H1 (cell line): ENCODE data around the gene AIF1. TPM values are rescaled to one million over a fixed set of nuclear protein-coding genes. Genes with fewer than 3 reads are reported as not detected.
A peak's percentile ranks its signal among the peaks of the same experiment; 100 is the strongest.

Experiments used
- CTCF ChIA-PET: fragments of 300-600 bp; sonication (Branson Sonifier 250); formaldehyde crosslinking; loops from one replicate; lab custom pipeline; 2021; ENCODE audit not compliant: partially characterized antibody; lab: Charles Lee
- POLR2A ChIA-PET: fragments of 300-600 bp; sonication (Branson Sonifier 250); formaldehyde crosslinking; loops from one replicate; lab custom pipeline; 2021; ENCODE audit warnings: inconsistent platforms; ENCODE audit not compliant: partially characterized antibody; lab: Charles Lee
- DNase-seq, 2 experiments: peaks; one replicate each; pipeline versions ENCODE4 v3.0.0 to v3.0.0-alpha.2; 2010 to 2022; ENCODE audit warnings: low spot score in 2 of 2, low read depth in 1 of 2, mixed read lengths in 1 of 2
- FAIRE-seq: peaks from 2 replicates; lab custom pipeline; 2011; peaks lifted over from hg19 to GRCh38; lab: Jason Lieb, UNC
- H2AFZ ChIP-seq: 2 replicates; pipeline ENCODE4 v1.8.1; 2012; ENCODE audit warnings: low read length, inconsistent platforms
- H2AK5ac ChIP-seq: 2 replicates; pipeline ENCODE4 v1.6.1; 2013; ENCODE audit warnings: low read depth, low read length
- H2BK120ac ChIP-seq: replicated peaks from 2 replicates; pipeline ENCODE3; 2013; ENCODE audit warnings: low read depth, low read length, inconsistent platforms
- H2BK12ac ChIP-seq: 2 replicates; pipeline ENCODE4 v1.6.1; 2013; ENCODE audit warnings: low read depth, low read length
- H2BK15ac ChIP-seq: 2 replicates; pipeline ENCODE4 v1.6.1; 2013; ENCODE audit warnings: low read length
- H2BK20ac ChIP-seq: 2 replicates; pipeline ENCODE4 v1.6.1; 2013; ENCODE audit warnings: low read length
- H2BK5ac ChIP-seq: 2 replicates; pipeline ENCODE4 v1.6.1; 2013; ENCODE audit warnings: low read depth, low read length
- H3K14ac ChIP-seq: 2 replicates; pipeline ENCODE4 v1.6.1; 2013; ENCODE audit warnings: inconsistent platforms; ENCODE audit not compliant: insufficient read length
- H3K18ac ChIP-seq: 2 replicates; pipeline ENCODE4 v1.6.1; 2013; ENCODE audit warnings: low read length; ENCODE audit errors: extremely low read depth
- H3K23ac ChIP-seq: 2 replicates; pipeline ENCODE4 v1.6.1; 2013; ENCODE audit warnings: inconsistent platforms; ENCODE audit not compliant: insufficient read length
- H3K23me2 ChIP-seq: 2 replicates; pipeline ENCODE4 v1.6.1; 2013; ENCODE audit warnings: low read depth, low read length
- H3K27ac ChIP-seq: 2 replicates; pipeline ENCODE4 v1.6.1; 2011; ENCODE audit warnings: low read depth, low read length, inconsistent platforms
- H3K27me3 ChIP-seq, 4 experiments: replicated peaks in 1 of 4; 1 replicate in 1 of 4; 2 replicates in 3 of 4; pipeline versions ENCODE4 v1.6.1 to v1.8.1; 2011 to 2013; ENCODE audit warnings: low read length in 3 of 4, mild to moderate bottlenecking in 3 of 4, inconsistent platforms in 2 of 4, mixed read lengths in 2 of 4, moderate library complexity in 1 of 4; ENCODE audit not compliant: control insufficient read depth in 3 of 4, insufficient read depth in 3 of 4; ENCODE audit errors: extremely low read depth in 1 of 4
- H3K36me3 ChIP-seq, 4 experiments: 2 replicates each; pipeline versions ENCODE4 v1.6.1 to v1.8.1; 2011 to 2013; ENCODE audit warnings: mild to moderate bottlenecking in 4 of 4, low read length in 3 of 4, moderate library complexity in 2 of 4, control low read depth in 1 of 4, inconsistent platforms in 1 of 4; ENCODE audit not compliant: insufficient read depth in 4 of 4, control insufficient read depth in 2 of 4
- H3K4ac ChIP-seq: replicated peaks from 2 replicates; pipeline ENCODE3; 2013; ENCODE audit warnings: low read length, low read depth, mixed read lengths, inconsistent platforms; ENCODE audit not compliant: insufficient read length
- H3K4me1 ChIP-seq, 4 experiments: replicated peaks in 1 of 4; 1 replicate in 1 of 4; 2 replicates in 3 of 4; pipeline versions ENCODE4 v1.6.1 to v1.8.1; 2011 to 2013; ENCODE audit warnings: low read length in 3 of 4, inconsistent platforms in 2 of 4, mixed read lengths in 1 of 4; ENCODE audit not compliant: insufficient read depth in 4 of 4, control insufficient read depth in 3 of 4
- H3K4me2 ChIP-seq, 2 experiments: 2 replicates each; pipeline versions ENCODE4 v1.6.1 to v1.8.1; 2011 to 2013; ENCODE audit warnings: low read depth in 2 of 2, low read length in 2 of 2, control low read depth in 1 of 2, inconsistent platforms in 1 of 2, mild to moderate bottlenecking in 1 of 2; ENCODE audit not compliant: insufficient read depth in 1 of 2
- H3K4me3 ChIP-seq, 4 experiments: fragments of 200-600, 300-600 bp in 1 of 4; sonication (generic), shearing (Covaris generic), sonication (Bioruptor Twin) in 1 of 4; 2 replicates each; pipeline versions ENCODE4 v1.5.1 to v1.8.1; 2011 to 2016; ENCODE audit warnings: low read length in 4 of 4, low read depth in 3 of 4, control low read depth in 2 of 4, inconsistent platforms in 2 of 4, mild to moderate bottlenecking in 2 of 4, mixed read lengths in 1 of 4, moderate library complexity in 1 of 4; ENCODE audit not compliant: insufficient read depth in 2 of 4; ENCODE audit errors: extremely low read depth in 1 of 4
- H3K56ac ChIP-seq: replicated peaks from 2 replicates; pipeline ENCODE3; 2013; ENCODE audit warnings: low read depth, mild to moderate bottlenecking, mixed read lengths, low read length, inconsistent platforms; ENCODE audit not compliant: insufficient read length
- H3K79me1 ChIP-seq: 2 replicates; pipeline ENCODE4 v1.6.1; 2013; ENCODE audit warnings: low read depth, low read length, control low read depth
- H3K79me2 ChIP-seq, 2 experiments: 2 replicates each; pipeline versions ENCODE4 v1.6.1 to v1.8.1; 2012 to 2013; ENCODE audit warnings: low read length in 2 of 2, mild to moderate bottlenecking in 2 of 2, inconsistent platforms in 1 of 2; ENCODE audit not compliant: insufficient read depth in 2 of 2, control insufficient read depth in 1 of 2
- H3K9ac ChIP-seq, 4 experiments: replicated peaks in 1 of 4; 1 replicate in 1 of 4; 2 replicates in 3 of 4; pipeline versions ENCODE4 v1.6.1 to v1.8.1; 2011 to 2013; ENCODE audit warnings: low read depth in 3 of 4, low read length in 3 of 4, control low read depth in 2 of 4, mild to moderate bottlenecking in 2 of 4, moderate library complexity in 2 of 4, inconsistent platforms in 1 of 4; ENCODE audit errors: extremely low read depth in 1 of 4
- H3K9me3 ChIP-seq, 2 experiments: 2 replicates each; pipeline versions ENCODE4 v1.6.1 to v1.8.1; 2012 to 2013; ENCODE audit warnings: mild to moderate bottlenecking in 2 of 2, moderate library complexity in 2 of 2, control low read depth in 1 of 2, inconsistent platforms in 1 of 2, low read depth in 1 of 2, low read length in 1 of 2, mixed read lengths in 1 of 2; ENCODE audit not compliant: insufficient read depth in 2 of 2
- H4K20me1 ChIP-seq, 2 experiments: replicated peaks in 1 of 2; 2 replicates each; pipeline versions ENCODE3 to v1.8.1; 2011 to 2013; ENCODE audit warnings: inconsistent platforms in 2 of 2, low read length in 2 of 2, mild to moderate bottlenecking in 1 of 2; ENCODE audit not compliant: insufficient read depth in 2 of 2, control insufficient read depth in 1 of 2
- H4K5ac ChIP-seq: 2 replicates; pipeline ENCODE4 v1.6.1; 2013; ENCODE audit warnings: low read length, low read depth, mixed read lengths, inconsistent platforms; ENCODE audit not compliant: insufficient read length
- H4K8ac ChIP-seq: 2 replicates; pipeline ENCODE4 v1.8.0; 2013; ENCODE audit warnings: mild to moderate bottlenecking, moderate library complexity, low read length, inconsistent platforms; ENCODE audit not compliant: insufficient read depth; ENCODE audit errors: extremely low read depth
- H4K91ac ChIP-seq: replicated peaks from 2 replicates; pipeline ENCODE3; 2013; ENCODE audit warnings: low read length, mixed read lengths, inconsistent platforms; ENCODE audit not compliant: insufficient read length
- HDAC6 ChIP-seq: IDR thresholded peaks from one replicate; pipeline ENCODE4 v1.7.1; 2012; ENCODE audit warnings: low read depth, mild to moderate bottlenecking, inconsistent platforms, low read length, moderate library complexity
- JUND ChIP-seq: IDR thresholded peaks from 2 replicates; pipeline ENCODE4 v1.6.1; 2011; ENCODE audit warnings: mild to moderate bottlenecking, improper control_type of control experiment, low read length
- POLR2A ChIP-seq, 2 experiments: IDR thresholded peaks; 1 replicate in 1 of 2; 2 replicates in 1 of 2; pipeline ENCODE4 v1.6.1; 2011; ENCODE audit warnings: low read depth in 2 of 2, low read length in 2 of 2, mild to moderate bottlenecking in 2 of 2; ENCODE audit errors: control extremely low read depth in 1 of 2
- POLR2AphosphoS5 ChIP-seq: IDR thresholded peaks from 2 replicates; pipeline ENCODE4 v1.6.1; 2011; ENCODE audit warnings: low read depth, low read length
- RXRA ChIP-seq: IDR thresholded peaks from 2 replicates; pipeline ENCODE4 v1.6.1; 2011; ENCODE audit warnings: low read depth, mild to moderate bottlenecking, low read length, moderate library complexity; ENCODE audit not compliant: insufficient read depth
- SAP30 ChIP-seq: fragments of 300-600 bp; sonication (generic); IDR thresholded peaks from 2 replicates; pipeline ENCODE4 v1.7.1; 2012; ENCODE audit warnings: low read length, moderate library complexity, mild to moderate bottlenecking, inconsistent platforms; ENCODE audit not compliant: insufficient read depth, insufficient replicate concordance
- SIN3A ChIP-seq, 2 experiments: IDR thresholded peaks in 1 of 2; conservative IDR thresholded peaks in 1 of 2; 2 replicates each; pipeline ENCODE4 v1.6.1; 2011 to 2012; ENCODE audit warnings: low read length in 2 of 2, improper control_type of control experiment in 1 of 2, low read depth in 1 of 2, mild to moderate bottlenecking in 1 of 2
- TCF12 ChIP-seq: IDR thresholded peaks from 2 replicates; pipeline ENCODE4 v1.6.1; 2011; ENCODE audit warnings: low read depth, mild to moderate bottlenecking, low read length
- TEAD4 ChIP-seq: IDR thresholded peaks from 2 replicates; pipeline ENCODE4 v1.6.1; 2012; ENCODE audit warnings: low read depth, low read length, inconsistent platforms, mixed read lengths
- WGBS, 2 experiments: shearing (Covaris generic) in 1 of 2; methylation state at CpG; one replicate each; pipeline versions ENCODE4 v1.1.6 to v1.1.7; 2013 to 2015; ENCODE audit warnings: low lambda C conversion rate in 2 of 2, mixed read lengths in 2 of 2, inconsistent platforms in 1 of 2, low coverage in 1 of 2, missing lambda C conversion rate in 1 of 2; ENCODE audit not compliant: insufficient replicate concordance in 2 of 2, insufficient coverage in 1 of 2, insufficient read length in 1 of 2; ENCODE audit errors: extremely low coverage in 1 of 2, missing lambda C conversion rate in 1 of 2; 5-methylcytosine and 5-hydroxymethylcytosine counted together
- polyA plus RNA-seq, 7 experiments: library from polyadenylated mRNA; depleted of rRNA in 3 of 7; stranded (reverse) in 5 of 7; unstranded in 2 of 7; fragments of >200 nt in 5 of 7; fragments of 200-250 nt in 2 of 7; gene quantifications; 1 replicate in 5 of 7; 2 replicates in 1 of 7; 4 replicates in 1 of 7; pipeline versions ENCODE4 v1.2.1 to v1.2.3, GENCODE V29; 2011 to 2013; ENCODE audit warnings: missing spikeins in 2 of 7, mixed read lengths in 2 of 7
- total RNA-seq: library from RNA; stranded (reverse); fragmentation: NEBNext Ultra II Directional; extraction: Animal tissue kit (Norgen Biotek cat#: 25700); gene quantifications from 2 replicates; pipeline ENCODE4 v1.2.1, GENCODE V29; 2021

Gene AIF1
- total and polyA plus RNA-seq, 2 of the 8 experiments (the other 6 are each of a cell fraction or from before 2014, with no cell fraction given): 6.3 to 9.8 TPM

- Histone ChIP-seq H2BK20ac (0 out of 2 replicates have a peak overlapping the region, but pooled peaks have one; percentile 56), H3K23ac (no peak overlapping the region), H2BK120ac (no peak overlapping the region), H4K20me1 (peaks cover 0 to 2% of the 10 kb centered on the region in 2 experiments), H2BK12ac (no peak overlapping the region), H4K5ac (peak overlapping the region; percentile 61), H2BK15ac (peak overlapping the region; percentile 77; the same call in 1 of the 2 replicates), H2AK5ac (peak overlapping the region; percentile 49; the same call in 1 of the 2 replicates), H3K79me1 (peaks cover 4% of the 10 kb centered on the region), H2AFZ (0 out of 2 replicates have a peak overlapping the region, but pooled peaks have one; percentile 23), H3K27ac (peak overlapping the region; percentile 99), H3K4me3 (peak overlapping the region; percentile 82 to 94 (median 92)), H3K14ac (no peak overlapping the region), H4K91ac (peak overlapping the region; percentile 94), H3K23me2 (peaks cover 8% of the 10 kb centered on the region), H3K9me3 (no peaks in the 10 kb centered on the region), H3K4ac (peak overlapping the region; percentile 85), H3K27me3 (no peaks in the 10 kb centered on the region), H3K36me3 (peaks cover 12 to 36% (median 21%) of the 10 kb centered on the region in 4 experiments), H3K9ac (peak overlapping the region; percentile 78 to 97 (median 92)), H4K8ac (peak overlapping the region; percentile 82), H3K18ac (no peak overlapping the region), H3K4me1 (peaks cover 0 to 5% (median under 1%) of the 10 kb centered on the region in 4 experiments; a peak in 2 of 7 replicates), H3K56ac (peak overlapping the region; percentile 91), H3K79me2 (peaks cover 4 to 34% of the 10 kb centered on the region in 2 experiments; a peak in 3 of 4 replicates), H2BK5ac (peak overlapping the region; percentile 100), H3K4me2 (peak overlapping the region; percentile 69 to 83)
- WGBS, 2 experiments: 4% methylated on average over 29 of the region's 29 CpGs; no CpG with 5 or more reads in 1 of the 2 experiments
- FAIRE-seq (no peak), DNase-seq (peak in 1 of 2 experiments; percentile 36)
- TF ChIP-seq SAP30: peak; percentile 95
- TF ChIP-seq POLR2AphosphoS5: peak; percentile 35; the same call in 1 of the 2 replicates
- no peak for TF ChIP-seq HDAC6
- TF ChIP-seq TEAD4: no peak
- TF ChIP-seq POLR2A (IDR thresholded peaks at IDR 0.05; ENCODE audit: control extremely low read depth in 1 of 2, low read depth in 2 of 2, low read length in 2 of 2): peak in 1 of 2 experiments; percentile 76; a peak in 1 of 3 replicates
- no peak for TF ChIP-seq JUND
- peak in 1 of 2 experiments; percentile 64; a peak in 2 of 4 replicates for TF ChIP-seq SIN3A (conservative IDR thresholded peaks at IDR 0.05 in 1 of 2, IDR thresholded peaks at IDR 0.05 in 1 of 2; ENCODE audit: low read depth in 1 of 2, low read length in 2 of 2)
- TF ChIP-seq TCF12: no peak
- no peak for TF ChIP-seq RXRA
- ChIA-PET CTCF (interaction anchor here (0.7 to 5.2 kb wide), 21 partner anchors 9 to 466 kb away, joined by 3 to 38 read pairs (median 4); partner anchors contain the start of genes ATP6V1G2, C6orf47, CSNK2B and GPANK1), POLR2A (interaction anchor here (0.7 to 25.5 kb wide), 40 partner anchors 12 to 320 kb away, joined by 3 to 883 read pairs (median 5); partner anchors contain the start of genes AIF1, ATP6V1G2, C6orf47 and CLIC1)
Observed at GRCh38 chr6:31651602-31652191, 36.7 kb downstream of the AIF1 start.
